PC-9 (cell line): ENCODE data around the gene KIF6.

Experiments used
- EZH2 ChIP-seq: fragments of 200-600 bp; sonication (generic); IDR thresholded peaks from 2 replicates; pipeline ENCODE4 v1.8.0; 2017; ENCODE audit warnings: antibody characterized with exemption, low read depth
- TF ChIP-seq, protein P1 (sequence below): fragments of 200-600 bp; sonication (generic); conservative IDR thresholded peaks from 2 replicates; pipeline ENCODE4 v1.6.1; 2017; ENCODE audit warnings: mixed run types, antibody characterized with exemption, mild to moderate bottlenecking, moderate library complexity

DNA sequence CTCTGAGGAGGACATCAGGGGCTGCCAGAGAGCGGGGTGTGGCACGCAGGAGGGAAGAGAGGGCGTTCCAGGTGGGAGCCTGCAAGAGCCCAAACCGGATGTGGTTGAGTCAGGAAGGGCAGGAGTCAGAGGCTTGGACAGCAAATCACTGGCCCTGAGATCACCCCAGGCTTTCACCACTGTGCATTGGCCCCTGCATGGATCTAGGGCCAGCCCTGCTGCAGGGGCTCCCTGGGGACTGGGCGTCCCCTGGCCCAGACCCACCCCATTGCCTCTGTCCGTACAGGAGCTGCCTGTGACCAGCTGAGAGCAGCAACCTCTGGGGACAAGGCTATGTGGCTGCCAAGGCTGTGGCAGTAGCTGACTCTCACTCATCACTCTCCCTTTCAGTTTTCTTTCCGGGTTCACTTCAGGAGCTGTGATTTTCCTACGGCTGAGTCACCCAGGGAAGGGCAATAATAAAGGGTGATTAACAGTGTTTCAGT is 444.9 kb downstream of the KIF6 start:
- TF ChIP-seq, protein P1, sequence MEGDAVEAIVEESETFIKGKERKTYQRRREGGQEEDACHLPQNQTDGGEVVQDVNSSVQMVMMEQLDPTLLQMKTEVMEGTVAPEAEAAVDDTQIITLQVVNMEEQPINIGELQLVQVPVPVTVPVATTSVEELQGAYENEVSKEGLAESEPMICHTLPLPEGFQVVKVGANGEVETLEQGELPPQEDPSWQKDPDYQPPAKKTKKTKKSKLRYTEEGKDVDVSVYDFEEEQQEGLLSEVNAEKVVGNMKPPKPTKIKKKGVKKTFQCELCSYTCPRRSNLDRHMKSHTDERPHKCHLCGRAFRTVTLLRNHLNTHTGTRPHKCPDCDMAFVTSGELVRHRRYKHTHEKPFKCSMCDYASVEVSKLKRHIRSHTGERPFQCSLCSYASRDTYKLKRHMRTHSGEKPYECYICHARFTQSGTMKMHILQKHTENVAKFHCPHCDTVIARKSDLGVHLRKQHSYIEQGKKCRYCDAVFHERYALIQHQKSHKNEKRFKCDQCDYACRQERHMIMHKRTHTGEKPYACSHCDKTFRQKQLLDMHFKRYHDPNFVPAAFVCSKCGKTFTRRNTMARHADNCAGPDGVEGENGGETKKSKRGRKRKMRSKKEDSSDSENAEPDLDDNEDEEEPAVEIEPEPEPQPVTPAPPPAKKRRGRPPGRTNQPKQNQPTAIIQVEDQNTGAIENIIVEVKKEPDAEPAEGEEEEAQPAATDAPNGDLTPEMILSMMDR: no peak
- no peak for TF ChIP-seq EZH2
